Measurements from ENCODE around the gene SRGAP3.

DNA sequence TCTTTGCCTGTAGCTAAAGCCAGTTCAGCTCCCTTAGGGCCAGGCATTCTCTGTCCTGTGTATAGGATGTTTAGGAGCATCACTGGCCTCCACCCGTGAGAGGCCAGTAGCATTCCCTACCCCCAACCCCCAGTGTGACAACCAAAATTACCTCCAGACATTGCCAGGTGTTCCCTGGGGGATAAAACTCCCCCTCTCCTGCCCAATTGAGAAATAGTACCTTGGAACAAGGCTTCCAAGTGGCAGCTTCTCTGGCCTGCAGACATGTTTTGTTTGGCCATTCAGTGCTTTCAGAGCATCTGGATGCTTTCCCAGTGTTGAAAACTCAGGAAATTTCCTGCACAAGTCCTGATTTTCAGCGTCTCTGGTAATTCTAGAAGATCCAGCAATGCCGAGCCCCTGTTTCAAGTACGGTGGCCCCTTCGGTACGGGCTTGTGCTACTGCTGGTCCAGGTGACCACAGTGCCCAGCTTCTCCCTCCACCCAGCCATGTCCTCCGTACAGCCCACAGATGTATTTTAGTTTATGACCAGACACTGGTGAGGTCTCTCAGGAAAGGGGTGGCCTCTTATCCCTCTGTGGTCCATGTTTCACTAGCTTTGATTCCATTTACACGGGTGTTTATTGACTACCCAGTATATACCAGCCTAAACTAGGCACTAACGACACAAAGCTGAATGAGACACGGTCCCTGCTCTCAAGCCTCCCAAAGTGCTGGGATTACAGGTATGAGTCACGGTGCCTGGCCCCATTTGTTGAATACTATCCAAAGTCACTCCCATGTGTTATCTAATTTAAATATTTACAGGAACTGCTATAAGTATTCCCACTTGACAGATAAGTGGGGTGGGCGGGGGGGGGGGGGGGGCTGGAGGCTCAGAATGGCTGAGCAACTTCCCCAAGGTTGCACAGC is 160.7 kb downstream of the SRGAP3 start:
- TF ChIP-seq CTCF (IDR thresholded peaks at IDR 0.05; ENCODE audit: insufficient read depth, low read depth, low read length): no peak
- no peak for TF ChIP-seq EZH2 (IDR thresholded peaks at IDR 0.05; ENCODE audit: insufficient read depth, low read length)
